Small intestine (tissue), 7 donors: ENCODE measurements around the gene BBX. TPM values are rescaled to one million over a fixed set of nuclear protein-coding genes. Genes with fewer than 3 reads are reported as not detected.

Experiments
- DNase-seq, 2 donors: peaks; one replicate each; pipeline versions ENCODE4 v3.0.0 to v3.0.0-alpha.2; 2013
- FAIRE-seq: peaks from 2 replicates; lab custom pipeline; 2012; peaks lifted over from hg19 to GRCh38; lab: Jason Lieb, UNC
- H3K27ac ChIP-seq, 3 donors: one replicate each; pipeline ENCODE4 v1.5.1; 2013; ENCODE audit warnings: low read length in 2 of 3, mild to moderate bottlenecking in 2 of 3, control low read depth in 1 of 3, inconsistent platforms in 1 of 3, low read depth in 1 of 3, moderate library complexity in 1 of 3
- H3K27me3 ChIP-seq, 3 donors: one replicate each; pipeline ENCODE4 v1.6.1; 2013; ENCODE audit warnings: low read length in 3 of 3, inconsistent platforms in 1 of 3; ENCODE audit not compliant: control insufficient read depth in 3 of 3, insufficient read depth in 3 of 3
- H3K36me3 ChIP-seq, 3 donors: one replicate each; pipeline ENCODE4 v1.6.1; 2013; ENCODE audit warnings: low read length in 3 of 3, inconsistent platforms in 1 of 3, low read depth in 1 of 3, mild to moderate bottlenecking in 1 of 3, moderate library complexity in 1 of 3; ENCODE audit not compliant: control insufficient read depth in 3 of 3, insufficient read depth in 2 of 3
- H3K4me1 ChIP-seq, 3 donors: one replicate each; pipeline ENCODE4 v1.6.1; 2013; ENCODE audit warnings: low read length in 2 of 3, inconsistent platforms in 1 of 3, low read depth in 1 of 3, mild to moderate bottlenecking in 1 of 3, moderate library complexity in 1 of 3; ENCODE audit not compliant: control insufficient read depth in 3 of 3, insufficient read depth in 2 of 3
- H3K4me3 ChIP-seq, 3 donors: one replicate each; pipeline ENCODE4 v1.5.1; 2013; ENCODE audit warnings: low read length in 3 of 3, control low read depth in 1 of 3, inconsistent platforms in 1 of 3, low read depth in 1 of 3, mild to moderate bottlenecking in 1 of 3, moderate library complexity in 1 of 3
- H3K9me3 ChIP-seq, 2 donors: one replicate each; pipeline ENCODE4 v1.6.1; 2013; ENCODE audit warnings: low read depth in 1 of 2, low read length in 1 of 2; ENCODE audit not compliant: control insufficient read depth in 2 of 2, insufficient read depth in 1 of 2
- whole genome bisulfite sequencing, 3 donors: extraction: QIAGEN DNeasy Blood & Tissue Kit; methylation state at CpG; one replicate each; pipeline ENCODE4 v1.1.7; 2013; 5-methylcytosine and 5-hydroxymethylcytosine counted together
- polyA plus RNA-seq, 4 donors: library from polyadenylated mRNA; stranded (reverse) in 3 of 4; unstranded in 1 of 4; fragments of 200-250 nt in 3 of 4; fragments of 120-200 nt in 1 of 4; gene quantifications; one replicate each; pipeline versions ENCODE4 v1.2.1 to v1.2.3, GENCODE V29; 2013
- donor health status: healthy with polysubstance abuse.
- donor health status: control.
- donor health status: control.
- donor health status: Bipolar disorder and iron deficiency.
- donor health status: healthy.

BBX gene
- polyA plus RNA-seq, 4 donors: 3.5 to 33.6 (median 6.3) TPM

DNA sequence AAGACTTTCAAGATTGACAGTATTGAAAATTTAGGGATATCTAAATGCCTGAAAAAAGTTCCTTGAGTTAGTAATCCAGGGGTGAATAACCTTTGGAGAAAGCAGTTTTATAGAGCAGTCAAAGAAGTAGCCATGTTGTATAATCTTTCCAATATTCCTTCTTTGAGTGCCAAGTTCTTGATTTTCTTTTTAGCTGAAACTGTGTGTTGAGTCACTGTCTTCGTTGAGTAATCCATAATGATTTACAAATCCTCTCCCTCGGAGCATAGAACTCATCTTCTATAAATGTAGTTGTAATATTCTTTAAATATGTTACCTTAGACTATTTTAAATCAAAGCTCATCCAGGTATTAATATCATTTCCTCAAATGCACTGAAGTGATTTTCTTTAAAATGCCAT, 135.2 kb downstream of the BBX start:
- Histone ChIP-seq H3K9me3 (no peaks in the 10 kb centered on the region), H3K4me1 (peaks cover 0 to 4% (median 0%) of the 10 kb centered on the region in 3 donors), H3K27ac (no peak overlapping the region), H3K36me3 (no peaks in the 10 kb centered on the region), H3K27me3 (no peaks in the 10 kb centered on the region), H3K4me3 (no peak overlapping the region)
- no peak for FAIRE-seq
- no peak for DNase-seq
- WGBS, 3 donors: 49 to 69% (median 52%) methylated on average over 2 of the region's 2 CpGs

DNA sequence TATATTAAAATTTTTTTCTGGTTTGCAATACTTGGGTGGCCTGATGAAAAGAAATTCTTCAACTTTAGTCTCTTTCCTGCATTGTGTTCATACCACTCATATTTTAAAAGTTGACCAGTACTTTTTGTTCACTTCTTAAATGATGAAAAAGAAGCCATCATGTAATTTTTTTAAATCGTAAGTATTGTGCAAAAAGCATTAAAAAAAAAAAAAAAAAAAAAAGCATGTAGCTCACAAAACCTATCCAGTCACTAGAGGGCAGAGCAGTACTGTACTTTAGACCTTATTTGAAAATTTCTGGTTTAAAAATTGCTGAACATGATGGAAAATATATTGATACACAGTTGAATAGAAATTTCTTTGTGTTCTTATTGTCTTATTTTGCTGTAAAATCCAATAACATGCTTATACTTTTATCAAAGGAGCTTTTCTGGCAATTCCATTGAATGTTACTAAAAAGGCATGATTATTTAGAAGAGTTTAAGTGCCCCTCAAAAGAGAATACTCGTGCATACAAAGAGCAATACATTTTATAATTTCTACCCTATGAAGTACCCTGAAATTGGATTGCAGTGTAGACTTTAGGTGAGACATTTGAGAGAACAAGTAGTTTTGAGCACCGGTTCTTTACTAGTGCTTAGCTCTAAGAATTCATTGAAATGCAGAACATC, 137.7 kb downstream of the BBX start:
- WGBS, 3 donors: 67 to 74% (median 71%) methylated on average over 3 of the region's 3 CpGs
- Histone ChIP-seq H3K27ac (no peak overlapping the region), H3K36me3 (no peaks in the 10 kb centered on the region), H3K9me3 (no peaks in the 10 kb centered on the region), H3K27me3 (no peaks in the 10 kb centered on the region), H3K4me3 (no peak overlapping the region), H3K4me1 (peaks cover 0 to 4% (median 0%) of the 10 kb centered on the region in 3 donors)
- DNase-seq (peak in 1 of 2 donors; percentile 33), FAIRE-seq (peak; percentile 85)

DNA sequence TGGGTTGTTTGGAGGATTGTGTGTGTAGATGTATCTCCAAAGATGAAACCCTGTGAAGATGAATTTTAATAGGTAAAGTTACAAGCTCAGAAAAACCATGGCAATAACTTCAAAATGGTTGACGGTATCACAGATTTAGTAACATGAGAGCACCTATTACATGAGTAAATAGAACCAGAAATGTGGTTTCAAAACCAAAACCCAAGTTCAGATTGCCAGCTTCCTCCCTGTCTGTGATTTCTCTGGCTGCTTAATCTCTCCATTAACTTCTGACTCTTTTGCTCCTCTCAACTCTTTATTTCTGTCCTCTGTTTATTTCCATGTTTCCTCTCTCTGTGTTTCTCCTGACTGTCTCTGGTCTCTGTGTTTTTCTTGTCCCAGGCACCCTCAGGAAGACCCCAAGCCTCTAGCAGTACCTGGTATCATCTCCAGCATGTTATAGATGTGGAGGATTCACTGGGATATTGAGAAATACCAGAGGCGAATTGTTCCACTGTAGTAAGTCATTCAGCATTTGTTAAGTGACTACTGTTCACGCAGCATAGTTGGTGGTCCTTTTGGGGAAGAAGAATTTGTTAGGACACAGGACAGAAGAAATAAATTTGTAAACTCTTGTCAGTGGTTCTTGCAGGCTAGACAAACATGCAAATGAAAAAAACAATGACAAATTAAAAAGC, 138.8 kb downstream of the BBX start:
- Histone ChIP-seq H3K4me3 (no peak overlapping the region), H3K9me3 (no peaks in the 10 kb centered on the region), H3K27ac (peak overlapping the region in 2 of 3 donors; percentile 5 to 24), H3K27me3 (no peaks in the 10 kb centered on the region), H3K4me1 (peaks cover 0 to 4% (median 0%) of the 10 kb centered on the region in 3 donors), H3K36me3 (no peaks in the 10 kb centered on the region)
- no peak for DNase-seq
- 65 to 92% (median 75%) methylated on average over 3 of the region's 3 CpGs for WGBS, 3 donors
- FAIRE-seq: no peak

DNA sequence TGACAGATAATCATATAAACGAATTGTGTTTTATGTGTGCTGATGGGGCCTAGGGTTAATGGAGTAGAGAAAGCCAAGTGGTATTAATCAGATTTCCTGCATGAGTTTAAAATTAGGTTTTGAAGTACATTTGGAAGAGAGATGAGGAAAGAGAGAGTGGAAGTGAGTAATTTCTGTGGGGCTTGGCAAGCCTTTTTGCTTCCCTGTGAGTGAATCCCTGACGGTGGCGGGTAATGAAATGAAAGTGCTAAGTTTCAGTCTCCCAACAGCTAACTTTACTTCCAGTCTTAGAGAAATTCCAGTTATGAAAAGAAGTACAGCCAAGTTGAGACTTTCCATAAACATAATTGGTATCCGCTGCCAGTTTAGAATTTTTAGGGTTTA, 139.4 kb downstream of the BBX start:
- Histone ChIP-seq H3K4me3 (no peak overlapping the region), H3K36me3 (no peaks in the 10 kb centered on the region), H3K27ac (no peak overlapping the region), H3K4me1 (peaks cover 0 to 4% (median 0%) of the 10 kb centered on the region in 3 donors), H3K9me3 (no peaks in the 10 kb centered on the region), H3K27me3 (no peaks in the 10 kb centered on the region)
- no peak for DNase-seq
- no peak for FAIRE-seq
- WGBS, 3 donors: 45 to 86% (median 84%) methylated on average over 4 of the region's 4 CpGs

DNA sequence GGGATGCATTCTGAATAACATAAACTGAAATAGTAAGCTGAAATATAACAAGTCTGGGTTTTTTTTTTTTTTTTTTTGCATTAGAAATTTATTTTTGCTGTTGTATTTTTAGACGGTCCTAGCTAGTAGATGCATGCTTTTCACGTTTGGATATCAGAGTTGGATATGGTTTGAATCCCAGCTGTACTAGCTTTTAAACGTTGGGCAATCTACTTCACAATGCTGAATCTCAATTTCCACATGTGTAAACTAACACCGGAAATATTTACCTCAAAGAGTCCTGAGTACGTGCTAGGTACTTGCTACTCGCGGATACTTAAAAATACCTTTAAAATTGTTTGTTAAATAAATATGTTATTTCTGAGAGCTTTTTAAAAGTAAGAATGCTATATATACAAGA, 139.8 kb downstream of the BBX start:
- no peaks in the 10 kb centered on the region for H3K27me3 ChIP-seq
- FAIRE-seq: no peak
- H3K4me3 ChIP-seq: no peak overlapping the region
- H3K4me1 ChIP-seq: peaks cover 0 to 4% (median 0%) of the 10 kb centered on the region in 3 donors
- no peaks in the 10 kb centered on the region for H3K9me3 ChIP-seq
- no peak for DNase-seq
- 64 to 85% (median 81%) methylated on average over 7 of the region's 7 CpGs for whole genome bisulfite sequencing, 3 donors
- H3K36me3 ChIP-seq: no peaks in the 10 kb centered on the region
- H3K27ac ChIP-seq: no peak overlapping the region

DNA sequence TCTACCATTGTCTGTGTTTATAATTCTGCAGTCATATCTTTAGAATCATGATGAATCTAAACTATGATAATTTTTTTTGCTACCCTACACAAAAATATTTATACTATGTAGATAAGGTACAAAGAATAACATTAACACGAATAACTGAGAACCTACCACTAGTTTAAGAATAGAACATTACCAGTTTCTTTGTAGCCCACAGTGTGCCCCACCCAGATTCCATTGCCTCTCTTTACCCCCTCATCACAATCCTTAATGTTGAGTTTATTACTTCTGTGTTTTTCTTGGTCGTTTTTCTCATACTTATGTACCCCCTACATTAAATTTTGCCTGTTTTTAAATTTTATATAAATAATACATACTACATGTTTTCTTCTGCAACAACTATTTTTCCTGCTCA, 140.5 kb downstream of the BBX start:
- DNase-seq (no peak), FAIRE-seq (no peak)
- no peaks in the 10 kb centered on the region for H3K36me3 ChIP-seq
- WGBS, 3 donors: 59 to 66% (median 59%) methylated on average over 2 of the region's 2 CpGs
- peaks cover 0 to 4% (median 0%) of the 10 kb centered on the region in 3 donors for H3K4me1 ChIP-seq
- H3K27me3 ChIP-seq: no peaks in the 10 kb centered on the region
- H3K27ac ChIP-seq: no peak overlapping the region
- no peak overlapping the region for H3K4me3 ChIP-seq
- H3K9me3 ChIP-seq: no peaks in the 10 kb centered on the region

DNA sequence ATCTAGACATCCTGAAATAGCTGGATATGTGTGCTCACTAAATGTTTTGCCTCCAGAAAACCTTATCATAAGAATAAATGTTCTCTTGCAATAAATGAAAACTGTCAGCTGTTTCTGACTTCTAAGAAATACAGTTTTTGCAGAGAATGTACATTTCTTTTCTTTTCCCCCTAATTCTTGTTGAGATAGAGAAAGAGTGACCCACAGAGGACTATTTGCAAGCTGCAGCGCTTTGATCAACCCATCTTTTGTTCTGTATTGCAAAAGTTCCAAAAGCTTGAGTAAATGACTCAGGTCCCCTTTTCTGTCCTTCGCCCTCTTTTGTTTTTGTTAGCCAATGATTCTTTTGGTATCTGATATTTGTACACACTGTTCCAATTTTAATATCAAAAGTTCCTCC, 141.9 kb downstream of the BBX start:
- Histone ChIP-seq H3K36me3 (no peaks in the 10 kb centered on the region), H3K27ac (no peak overlapping the region), H3K4me3 (no peak overlapping the region), H3K9me3 (no peaks in the 10 kb centered on the region), H3K4me1 (peaks cover 0 to 4% (median 0%) of the 10 kb centered on the region in 3 donors), H3K27me3 (no peaks in the 10 kb centered on the region)
- WGBS, 3 donors: 95 to 99% (median 96%) methylated on average over 2 of the region's 2 CpGs
- FAIRE-seq (no peak), DNase-seq (no peak)

DNA sequence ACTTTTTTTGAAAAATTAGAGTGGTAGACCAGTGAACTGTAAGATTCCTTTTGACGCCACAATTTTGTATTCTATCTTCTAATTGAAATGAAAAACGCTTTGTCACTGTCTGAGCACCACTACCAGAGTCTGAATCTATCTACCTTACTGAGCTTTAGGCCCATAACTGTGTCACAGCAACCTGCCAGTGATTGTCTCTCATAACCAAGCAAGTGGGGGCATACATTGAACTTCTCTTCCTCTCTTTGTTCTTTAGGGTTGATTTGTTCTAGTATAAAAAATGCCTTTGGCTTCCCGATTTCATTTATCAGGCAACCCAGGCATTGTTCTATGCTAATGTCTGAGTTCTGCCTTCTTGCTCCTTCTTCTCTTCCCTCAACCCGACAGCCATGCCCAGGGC, 142.6 kb downstream of the BBX start:
- Histone ChIP-seq H3K4me1 (peaks cover 0 to 4% (median 0%) of the 10 kb centered on the region in 3 donors), H3K27ac (no peak overlapping the region), H3K27me3 (no peaks in the 10 kb centered on the region), H3K4me3 (no peak overlapping the region), H3K9me3 (no peaks in the 10 kb centered on the region), H3K36me3 (no peaks in the 10 kb centered on the region)
- WGBS, 3 donors: 91 to 96% (median 91%) methylated on average over 4 of the region's 4 CpGs
- no peak for DNase-seq
- FAIRE-seq: no peak
